Hepatocyte (in vitro differentiated cells): ENCODE results near the gene EEF1AKMT2.

Experiments
- CTCF ChIP-seq: fragments of 200-600 bp; sonication (generic); IDR thresholded peaks from 2 replicates; pipeline ENCODE4 v1.5.1; 2016; ENCODE audit warnings: antibody characterized with exemption, mild to moderate bottlenecking; ENCODE audit not compliant: poor library complexity
- EZH2 ChIP-seq: fragments of 200-600 bp; sonication (generic); IDR thresholded peaks from 2 replicates; pipeline ENCODE4 v1.6.1; 2016; ENCODE audit warnings: antibody characterized with exemption, mild to moderate bottlenecking, borderline replicate concordance
- EZH2phosphoT487 ChIP-seq: fragments of 200-600 bp; sonication (generic); IDR thresholded peaks from one replicate; pipeline ENCODE4 v1.6.1; 2018; ENCODE audit warnings: antibody characterized with exemption, mild to moderate bottlenecking, low read depth, moderate library complexity; ENCODE audit not compliant: unreplicated experiment, severe bottlenecking

GRCh38 chr10:124756156-124756903, 35.4 kb downstream of the EEF1AKMT2 start:
- TF ChIP-seq EZH2phosphoT487 = no peak
- TF ChIP-seq EZH2 = no peak
- no peak for TF ChIP-seq CTCF
